ENCODE data around the gene DESI1.

DNA sequence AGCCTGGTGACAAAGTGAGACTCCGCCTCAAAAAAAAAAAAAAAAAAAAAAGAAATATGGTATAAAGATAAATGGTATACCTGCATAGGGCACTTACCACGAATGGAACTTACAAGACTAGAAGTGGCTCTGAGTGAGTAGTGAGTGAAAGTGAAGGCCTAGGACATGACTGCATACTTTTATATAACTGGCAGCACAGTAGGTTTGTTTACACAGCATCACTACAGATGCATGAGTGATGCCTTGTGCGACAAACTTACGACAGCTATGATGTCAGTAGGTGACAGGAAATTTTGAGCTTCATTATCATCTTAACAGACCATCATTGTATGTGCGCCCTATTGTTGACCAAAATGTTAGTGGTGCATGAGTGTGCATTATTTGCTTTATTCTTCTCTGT, 17.9 kb upstream of the DESI1 start:
- TF ChIP-seq POLR2A (IDR thresholded peaks at IDR 0.05) (no peak), POLR2AphosphoS5 (IDR thresholded peaks at IDR 0.05) (no peak), EP300 (IDR thresholded peaks at IDR 0.05) (no peak)
- TF ChIP-seq, protein P1, sequence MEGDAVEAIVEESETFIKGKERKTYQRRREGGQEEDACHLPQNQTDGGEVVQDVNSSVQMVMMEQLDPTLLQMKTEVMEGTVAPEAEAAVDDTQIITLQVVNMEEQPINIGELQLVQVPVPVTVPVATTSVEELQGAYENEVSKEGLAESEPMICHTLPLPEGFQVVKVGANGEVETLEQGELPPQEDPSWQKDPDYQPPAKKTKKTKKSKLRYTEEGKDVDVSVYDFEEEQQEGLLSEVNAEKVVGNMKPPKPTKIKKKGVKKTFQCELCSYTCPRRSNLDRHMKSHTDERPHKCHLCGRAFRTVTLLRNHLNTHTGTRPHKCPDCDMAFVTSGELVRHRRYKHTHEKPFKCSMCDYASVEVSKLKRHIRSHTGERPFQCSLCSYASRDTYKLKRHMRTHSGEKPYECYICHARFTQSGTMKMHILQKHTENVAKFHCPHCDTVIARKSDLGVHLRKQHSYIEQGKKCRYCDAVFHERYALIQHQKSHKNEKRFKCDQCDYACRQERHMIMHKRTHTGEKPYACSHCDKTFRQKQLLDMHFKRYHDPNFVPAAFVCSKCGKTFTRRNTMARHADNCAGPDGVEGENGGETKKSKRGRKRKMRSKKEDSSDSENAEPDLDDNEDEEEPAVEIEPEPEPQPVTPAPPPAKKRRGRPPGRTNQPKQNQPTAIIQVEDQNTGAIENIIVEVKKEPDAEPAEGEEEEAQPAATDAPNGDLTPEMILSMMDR (IDR thresholded peaks at IDR 0.05): no peak
